Measurements from ENCODE around the gene UQCR10.

The UQCR10 gene

GRCh38 chr22:29767171-29768051 is at the start of gene UQCR10:
Gene UQCR10 (plus strand): TSS chr22:29767369. CDS start chr22:29767399, 30 bp downstream.
- DNase-seq (ENCODE audit: low spot score) = peak; percentile 96

GRCh38 chr22:29717789-29718188 is 49.4 kb upstream of the UQCR10 start:
- no peak for DNase-seq (ENCODE audit: low spot score)

GRCh38 chr22:29718949-29719898 is 47.9 kb upstream of the UQCR10 start:
- no peak for DNase-seq (ENCODE audit: low spot score)

- DNase-seq (ENCODE audit: low spot score) = peak; percentile 56
Measured at GRCh38 chr22:29719899-29720645, 47.1 kb upstream of the UQCR10 start, which contains the start of gene CABP7. Gene CABP7 (plus strand): TSS chr22:29720003. CDS start chr22:29720425, 422 bp downstream.

GRCh38 chr22:29720811-29721323 is 46.3 kb upstream of the UQCR10 start:
- DNase-seq (ENCODE audit: low spot score) = no peak

GRCh38 chr22:29722151-29722550 is 45.0 kb upstream of the UQCR10 start:
- no peak for DNase-seq (ENCODE audit: low spot score)

- no peak for DNase-seq (ENCODE audit: low spot score)
Measured at GRCh38 chr22:29722587-29722986, 44.6 kb upstream of the UQCR10 start.

- no peak for DNase-seq (ENCODE audit: low spot score)
Measured at GRCh38 chr22:29723766-29724165, 43.4 kb upstream of the UQCR10 start.

GRCh38 chr22:29724843-29725242 is 42.3 kb upstream of the UQCR10 start:
- DNase-seq (ENCODE audit: low spot score) = no peak

GRCh38 chr22:29726106-29726505 is 41.1 kb upstream of the UQCR10 start:
- no peak for DNase-seq (ENCODE audit: low spot score)

GRCh38 chr22:29726512-29727130 is 40.5 kb upstream of the UQCR10 start:
- no peak for DNase-seq (ENCODE audit: low spot score)

GRCh38 chr22:29727131-29727523 is 40.0 kb upstream of the UQCR10 start:
- peak; percentile 75 for DNase-seq (ENCODE audit: low spot score)

- no peak for DNase-seq (ENCODE audit: low spot score)
Measured at GRCh38 chr22:29729161-29729560, 38.0 kb upstream of the UQCR10 start.

- no peak for DNase-seq (ENCODE audit: low spot score)
Measured at GRCh38 chr22:29731058-29731850, 35.9 kb upstream of the UQCR10 start.

GRCh38 chr22:29732883-29733282 is 34.3 kb upstream of the UQCR10 start:
- no peak for DNase-seq (ENCODE audit: low spot score)

GRCh38 chr22:29733362-29734201 is 33.6 kb upstream of the UQCR10 start:
- DNase-seq (ENCODE audit: low spot score) = no peak

GRCh38 chr22:29734406-29734805 is 32.8 kb upstream of the UQCR10 start:
- DNase-seq (ENCODE audit: low spot score) = no peak

GRCh38 chr22:29734838-29735237 is 32.3 kb upstream of the UQCR10 start:
- no peak for DNase-seq (ENCODE audit: low spot score)

- DNase-seq (ENCODE audit: low spot score) = no peak
Measured at GRCh38 chr22:29735416-29735815, 31.8 kb upstream of the UQCR10 start.

All from AG20443 (cell line).